H1 (cell line): ENCODE results near the gene SLC24A3. TPM values are rescaled to one million over a fixed set of nuclear protein-coding genes. Genes with fewer than 3 reads are reported as not detected.
A peak's percentile ranks its signal among the peaks of the same experiment; 100 is the strongest.

ENCODE experiments used
- CTCF ChIA-PET: fragments of 300-600 bp; sonication (Branson Sonifier 250); formaldehyde crosslinking; loops from one replicate; lab custom pipeline; 2021; ENCODE audit not compliant: partially characterized antibody; lab: Charles Lee
- POLR2A ChIA-PET: fragments of 300-600 bp; sonication (Branson Sonifier 250); formaldehyde crosslinking; loops from one replicate; lab custom pipeline; 2021; ENCODE audit warnings: inconsistent platforms; ENCODE audit not compliant: partially characterized antibody; lab: Charles Lee
- DNase-seq, 2 experiments: peaks; one replicate each; pipeline versions ENCODE4 v3.0.0 to v3.0.0-alpha.2; 2010 to 2022; ENCODE audit warnings: low spot score in 2 of 2, low read depth in 1 of 2, mixed read lengths in 1 of 2
- FAIRE-seq: peaks from 2 replicates; lab custom pipeline; 2011; peaks lifted over from hg19 to GRCh38; lab: Jason Lieb, UNC
- H2AFZ ChIP-seq: 2 replicates; pipeline ENCODE4 v1.8.1; 2012; ENCODE audit warnings: low read length, inconsistent platforms
- H2AK5ac ChIP-seq: 2 replicates; pipeline ENCODE4 v1.6.1; 2013; ENCODE audit warnings: low read depth, low read length
- H2BK120ac ChIP-seq: replicated peaks from 2 replicates; pipeline ENCODE3; 2013; ENCODE audit warnings: low read depth, low read length, inconsistent platforms
- H2BK12ac ChIP-seq: 2 replicates; pipeline ENCODE4 v1.6.1; 2013; ENCODE audit warnings: low read depth, low read length
- H2BK15ac ChIP-seq: 2 replicates; pipeline ENCODE4 v1.6.1; 2013; ENCODE audit warnings: low read length
- H2BK20ac ChIP-seq: 2 replicates; pipeline ENCODE4 v1.6.1; 2013; ENCODE audit warnings: low read length
- H2BK5ac ChIP-seq: 2 replicates; pipeline ENCODE4 v1.6.1; 2013; ENCODE audit warnings: low read depth, low read length
- H3K14ac ChIP-seq: 2 replicates; pipeline ENCODE4 v1.6.1; 2013; ENCODE audit warnings: inconsistent platforms; ENCODE audit not compliant: insufficient read length
- H3K18ac ChIP-seq: 2 replicates; pipeline ENCODE4 v1.6.1; 2013; ENCODE audit warnings: low read length; ENCODE audit errors: extremely low read depth
- H3K23ac ChIP-seq: 2 replicates; pipeline ENCODE4 v1.6.1; 2013; ENCODE audit warnings: inconsistent platforms; ENCODE audit not compliant: insufficient read length
- H3K23me2 ChIP-seq: 2 replicates; pipeline ENCODE4 v1.6.1; 2013; ENCODE audit warnings: low read depth, low read length
- H3K27ac ChIP-seq: 2 replicates; pipeline ENCODE4 v1.6.1; 2011; ENCODE audit warnings: low read depth, low read length, inconsistent platforms
- H3K27me3 ChIP-seq, 4 experiments: replicated peaks in 1 of 4; 1 replicate in 1 of 4; 2 replicates in 3 of 4; pipeline versions ENCODE4 v1.6.1 to v1.8.1; 2011 to 2013; ENCODE audit warnings: low read length in 3 of 4, mild to moderate bottlenecking in 3 of 4, inconsistent platforms in 2 of 4, mixed read lengths in 2 of 4, moderate library complexity in 1 of 4; ENCODE audit not compliant: control insufficient read depth in 3 of 4, insufficient read depth in 3 of 4; ENCODE audit errors: extremely low read depth in 1 of 4
- H3K36me3 ChIP-seq, 4 experiments: 2 replicates each; pipeline versions ENCODE4 v1.6.1 to v1.8.1; 2011 to 2013; ENCODE audit warnings: mild to moderate bottlenecking in 4 of 4, low read length in 3 of 4, moderate library complexity in 2 of 4, control low read depth in 1 of 4, inconsistent platforms in 1 of 4; ENCODE audit not compliant: insufficient read depth in 4 of 4, control insufficient read depth in 2 of 4
- H3K4ac ChIP-seq: replicated peaks from 2 replicates; pipeline ENCODE3; 2013; ENCODE audit warnings: low read length, low read depth, mixed read lengths, inconsistent platforms; ENCODE audit not compliant: insufficient read length
- H3K4me1 ChIP-seq, 4 experiments: replicated peaks in 1 of 4; 1 replicate in 1 of 4; 2 replicates in 3 of 4; pipeline versions ENCODE4 v1.6.1 to v1.8.1; 2011 to 2013; ENCODE audit warnings: low read length in 3 of 4, inconsistent platforms in 2 of 4, mixed read lengths in 1 of 4; ENCODE audit not compliant: insufficient read depth in 4 of 4, control insufficient read depth in 3 of 4
- H3K4me2 ChIP-seq, 2 experiments: 2 replicates each; pipeline versions ENCODE4 v1.6.1 to v1.8.1; 2011 to 2013; ENCODE audit warnings: low read depth in 2 of 2, low read length in 2 of 2, control low read depth in 1 of 2, inconsistent platforms in 1 of 2, mild to moderate bottlenecking in 1 of 2; ENCODE audit not compliant: insufficient read depth in 1 of 2
- H3K4me3 ChIP-seq, 4 experiments: fragments of 200-600, 300-600 bp in 1 of 4; sonication (generic), shearing (Covaris generic), sonication (Bioruptor Twin) in 1 of 4; 2 replicates each; pipeline versions ENCODE4 v1.5.1 to v1.8.1; 2011 to 2016; ENCODE audit warnings: low read length in 4 of 4, low read depth in 3 of 4, control low read depth in 2 of 4, inconsistent platforms in 2 of 4, mild to moderate bottlenecking in 2 of 4, mixed read lengths in 1 of 4, moderate library complexity in 1 of 4; ENCODE audit not compliant: insufficient read depth in 2 of 4; ENCODE audit errors: extremely low read depth in 1 of 4
- H3K56ac ChIP-seq: replicated peaks from 2 replicates; pipeline ENCODE3; 2013; ENCODE audit warnings: low read depth, mild to moderate bottlenecking, mixed read lengths, low read length, inconsistent platforms; ENCODE audit not compliant: insufficient read length
- H3K79me1 ChIP-seq: 2 replicates; pipeline ENCODE4 v1.6.1; 2013; ENCODE audit warnings: low read depth, low read length, control low read depth
- H3K79me2 ChIP-seq, 2 experiments: 2 replicates each; pipeline versions ENCODE4 v1.6.1 to v1.8.1; 2012 to 2013; ENCODE audit warnings: low read length in 2 of 2, mild to moderate bottlenecking in 2 of 2, inconsistent platforms in 1 of 2; ENCODE audit not compliant: insufficient read depth in 2 of 2, control insufficient read depth in 1 of 2
- H3K9ac ChIP-seq, 4 experiments: replicated peaks in 1 of 4; 1 replicate in 1 of 4; 2 replicates in 3 of 4; pipeline versions ENCODE4 v1.6.1 to v1.8.1; 2011 to 2013; ENCODE audit warnings: low read depth in 3 of 4, low read length in 3 of 4, control low read depth in 2 of 4, mild to moderate bottlenecking in 2 of 4, moderate library complexity in 2 of 4, inconsistent platforms in 1 of 4; ENCODE audit errors: extremely low read depth in 1 of 4
- H3K9me3 ChIP-seq, 2 experiments: 2 replicates each; pipeline versions ENCODE4 v1.6.1 to v1.8.1; 2012 to 2013; ENCODE audit warnings: mild to moderate bottlenecking in 2 of 2, moderate library complexity in 2 of 2, control low read depth in 1 of 2, inconsistent platforms in 1 of 2, low read depth in 1 of 2, low read length in 1 of 2, mixed read lengths in 1 of 2; ENCODE audit not compliant: insufficient read depth in 2 of 2
- H4K20me1 ChIP-seq, 2 experiments: replicated peaks in 1 of 2; 2 replicates each; pipeline versions ENCODE3 to v1.8.1; 2011 to 2013; ENCODE audit warnings: inconsistent platforms in 2 of 2, low read length in 2 of 2, mild to moderate bottlenecking in 1 of 2; ENCODE audit not compliant: insufficient read depth in 2 of 2, control insufficient read depth in 1 of 2
- H4K5ac ChIP-seq: 2 replicates; pipeline ENCODE4 v1.6.1; 2013; ENCODE audit warnings: low read length, low read depth, mixed read lengths, inconsistent platforms; ENCODE audit not compliant: insufficient read length
- H4K8ac ChIP-seq: 2 replicates; pipeline ENCODE4 v1.8.0; 2013; ENCODE audit warnings: mild to moderate bottlenecking, moderate library complexity, low read length, inconsistent platforms; ENCODE audit not compliant: insufficient read depth; ENCODE audit errors: extremely low read depth
- H4K91ac ChIP-seq: replicated peaks from 2 replicates; pipeline ENCODE3; 2013; ENCODE audit warnings: low read length, mixed read lengths, inconsistent platforms; ENCODE audit not compliant: insufficient read length
- ASH2L ChIP-seq: fragments of 200-600, 300-600 bp; sonication (generic); IDR thresholded peaks from one replicate; pipeline ENCODE4 v1.7.1; 2017; ENCODE audit warnings: low read length
- BCL11A ChIP-seq, 2 experiments: IDR thresholded peaks; one replicate each; pipeline ENCODE4 v1.6.1; 2011; ENCODE audit warnings: low read depth in 2 of 2, low read length in 2 of 2, mild to moderate bottlenecking in 2 of 2
- CHD2 ChIP-seq: IDR thresholded peaks from 2 replicates; pipeline ENCODE4 v1.6.1; 2012; ENCODE audit warnings: low read length, improper control_type of control experiment
- EZH2 ChIP-seq: fragments of 200-600 bp; sonication (generic); IDR thresholded peaks from 2 replicates; pipeline ENCODE4 v1.7.1; 2012; ENCODE audit warnings: low read depth, mild to moderate bottlenecking, moderate library complexity, low read length, inconsistent platforms; ENCODE audit not compliant: severe bottlenecking
- KDM4A ChIP-seq: IDR thresholded peaks from one replicate; pipeline ENCODE4 v1.7.1; 2012; ENCODE audit warnings: low read depth, mild to moderate bottlenecking, moderate library complexity, low read length, inconsistent platforms; ENCODE audit not compliant: severe bottlenecking
- KDM5A ChIP-seq: fragments of 200-600 bp; IDR thresholded peaks from 2 replicates; pipeline ENCODE4 v1.7.1; 2012; ENCODE audit warnings: mild to moderate bottlenecking, low read length, inconsistent platforms, mixed read lengths
- NANOG ChIP-seq: IDR thresholded peaks from 2 replicates; pipeline ENCODE4 v1.6.1; 2011; ENCODE audit warnings: low read length, low read depth, mild to moderate bottlenecking, inconsistent platforms; ENCODE audit not compliant: insufficient read depth, poor library complexity, severe bottlenecking
- POU5F1 ChIP-seq: IDR thresholded peaks from 2 replicates; pipeline ENCODE4 v1.6.1; 2011; ENCODE audit warnings: low read depth, mild to moderate bottlenecking, low read length, moderate library complexity
- SAP30 ChIP-seq: fragments of 300-600 bp; sonication (generic); IDR thresholded peaks from 2 replicates; pipeline ENCODE4 v1.7.1; 2012; ENCODE audit warnings: low read length, moderate library complexity, mild to moderate bottlenecking, inconsistent platforms; ENCODE audit not compliant: insufficient read depth, insufficient replicate concordance
- SIX5 ChIP-seq: IDR thresholded peaks from 2 replicates; pipeline ENCODE4 v1.6.1; 2011; ENCODE audit warnings: mild to moderate bottlenecking, low read depth, low read length
- TAF1 ChIP-seq: IDR thresholded peaks from 2 replicates; pipeline ENCODE4 v1.6.1; 2011; ENCODE audit warnings: mild to moderate bottlenecking, low read depth, low read length
- TAF7 ChIP-seq: optimal IDR thresholded peaks from 2 replicates; pipeline ENCODE3; 2011; ENCODE audit warnings: low read depth, mild to moderate bottlenecking, inconsistent platforms, low read length, moderate library complexity, borderline replicate concordance
- TCF12 ChIP-seq: IDR thresholded peaks from 2 replicates; pipeline ENCODE4 v1.6.1; 2011; ENCODE audit warnings: low read depth, mild to moderate bottlenecking, low read length
- WGBS, 2 experiments: shearing (Covaris generic) in 1 of 2; methylation state at CpG; one replicate each; pipeline versions ENCODE4 v1.1.6 to v1.1.7; 2013 to 2015; ENCODE audit warnings: low lambda C conversion rate in 2 of 2, mixed read lengths in 2 of 2, inconsistent platforms in 1 of 2, low coverage in 1 of 2, missing lambda C conversion rate in 1 of 2; ENCODE audit not compliant: insufficient replicate concordance in 2 of 2, insufficient coverage in 1 of 2, insufficient read length in 1 of 2; ENCODE audit errors: extremely low coverage in 1 of 2, missing lambda C conversion rate in 1 of 2; 5-methylcytosine and 5-hydroxymethylcytosine counted together
- polyA plus RNA-seq, 7 experiments: library from polyadenylated mRNA; depleted of rRNA in 3 of 7; stranded (reverse) in 5 of 7; unstranded in 2 of 7; fragments of >200 nt in 5 of 7; fragments of 200-250 nt in 2 of 7; gene quantifications; 1 replicate in 5 of 7; 2 replicates in 1 of 7; 4 replicates in 1 of 7; pipeline versions ENCODE4 v1.2.1 to v1.2.3, GENCODE V29; 2011 to 2013; ENCODE audit warnings: missing spikeins in 2 of 7, mixed read lengths in 2 of 7
- total RNA-seq: library from RNA; stranded (reverse); fragmentation: NEBNext Ultra II Directional; extraction: Animal tissue kit (Norgen Biotek cat#: 25700); gene quantifications from 2 replicates; pipeline ENCODE4 v1.2.1, GENCODE V29; 2021
- TF ChIP-seq, protein P1 (sequence below): IDR thresholded peaks from 2 replicates; pipeline ENCODE4 v1.6.1; 2011; ENCODE audit warnings: low read depth, mild to moderate bottlenecking, low read length; ENCODE audit not compliant: insufficient read depth

SLC24A3 gene
- total and polyA plus RNA-seq, 2 of the 8 experiments (the other 6 are each of a cell fraction or from before 2014, with no cell fraction given): 4.5 to 6.3 TPM

DNA sequence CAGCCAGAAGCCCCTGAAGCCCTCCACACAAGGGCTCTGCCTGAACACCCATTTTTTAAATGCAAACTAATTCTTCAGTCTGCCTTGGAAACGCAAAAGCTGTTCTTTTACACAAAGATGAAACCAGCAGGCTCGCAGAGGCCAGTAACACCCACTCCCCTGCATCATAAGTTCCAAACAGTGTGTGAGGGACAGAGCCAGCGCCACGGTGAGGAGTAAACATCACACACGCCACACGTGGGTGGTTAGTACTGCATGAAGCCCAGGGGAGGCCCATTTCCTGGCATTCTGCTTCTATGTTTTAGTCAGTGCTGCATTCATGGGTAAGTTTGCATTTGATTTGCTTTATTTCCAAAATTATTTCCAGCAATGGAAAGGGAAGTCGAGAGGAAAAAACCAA lies 327.9 kb downstream of the SLC24A3 start:
- Histone ChIP-seq H2BK12ac (no peak overlapping the region), H3K36me3 (no peaks in the 10 kb centered on the region; a peak in 1 of 8 replicates), H4K20me1 (no peaks in the 10 kb centered on the region), H3K14ac (no peak overlapping the region), H4K91ac (no peak overlapping the region), H3K27me3 (no peaks in the 10 kb centered on the region), H3K23ac (no peak overlapping the region), H4K5ac (no peak overlapping the region), H2BK15ac (no peak overlapping the region), H2AK5ac (no peak overlapping the region), H3K9me3 (0 out of 4 replicates have a peak, but pooled peaks cover 0 to under 1% of the 10 kb centered on the region in 2 experiments), H3K18ac (no peak overlapping the region), H3K23me2 (no peaks in the 10 kb centered on the region), H3K9ac (no peak overlapping the region), H2AFZ (no peak overlapping the region), H3K27ac (no peak overlapping the region), H3K4me1 (peaks cover 0 to 2% (median 1%) of the 10 kb centered on the region in 4 experiments; a peak in 3 of 7 replicates), H3K56ac (no peak overlapping the region), H2BK20ac (0 out of 2 replicates have a peak overlapping the region, but pooled peaks have one; percentile 13), H3K4ac (no peak overlapping the region), H3K79me1 (no peaks in the 10 kb centered on the region), H3K4me2 (no peak overlapping the region), H2BK5ac (no peak overlapping the region), H2BK120ac (no peak overlapping the region), H3K4me3 (no peak overlapping the region), H3K79me2 (no peaks in the 10 kb centered on the region), H4K8ac (no peak overlapping the region)
- DNase-seq: no peak
- CTCF ChIA-PET: no interaction called here
- POLR2A ChIA-PET: no interaction called here
- 86% methylated on average over 7 of the region's 7 CpGs; no CpG with 5 or more reads in 1 of the 2 experiments for WGBS, 2 experiments
- no peak for FAIRE-seq
- TF ChIP-seq KDM4A: no peak
- TF ChIP-seq BCL11A (IDR thresholded peaks at IDR 0.05; ENCODE audit: low read depth in 2 of 2, low read length in 2 of 2): no peak
- TF ChIP-seq TCF12: no peak
- TF ChIP-seq ASH2L: no peak
- no peak for TF ChIP-seq CHD2
- no peak for TF ChIP-seq POU5F1
- TF ChIP-seq TAF1: no peak
- TF ChIP-seq, protein P1, sequence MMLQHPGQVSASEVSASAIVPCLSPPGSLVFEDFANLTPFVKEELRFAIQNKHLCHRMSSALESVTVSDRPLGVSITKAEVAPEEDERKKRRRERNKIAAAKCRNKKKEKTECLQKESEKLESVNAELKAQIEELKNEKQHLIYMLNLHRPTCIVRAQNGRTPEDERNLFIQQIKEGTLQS: no peak
- TF ChIP-seq SAP30: no peak
- TF ChIP-seq KDM5A: no peak
- TF ChIP-seq NANOG: no peak
- TF ChIP-seq TAF7: no peak
- TF ChIP-seq SIX5: no peak
- TF ChIP-seq EZH2: no peak
